ENCODE measurements around the gene POC1A. TPM values are rescaled to one million over a fixed set of nuclear protein-coding genes. Genes with fewer than 3 reads are reported as not detected.

Gene POC1A
- total and polyA plus RNA-seq, 9 of the 15 experiments (the other 6 are each of a cell fraction or from before 2014, with no cell fraction given) = 7.2 to 17.5 (median 12.1) TPM

GRCh38 chr3:52172262-52172757 is 18.1 kb upstream of the POC1A start (continued):
- TF ChIP-seq ZNF184 (CRISPR knock-in tag; IDR thresholded peaks at IDR 0.05) = no peak
- TF ChIP-seq UBTF (IDR thresholded peaks at IDR 0.05; ENCODE audit: borderline replicate concordance in 1 of 2, low read depth in 2 of 2, low read length in 2 of 2) = no peak
- TF ChIP-seq ZBTB9 (CRISPR knock-in tag; IDR thresholded peaks at IDR 0.05) = no peak
- TF ChIP-seq NCOA1 (IDR thresholded peaks at IDR 0.05; ENCODE audit: low read depth) = no peak
- no peak for TF ChIP-seq ZBTB49 (CRISPR knock-in tag; IDR thresholded peaks at IDR 0.05; ENCODE audit: borderline replicate concordance)
- TF ChIP-seq GATAD2A (IDR thresholded peaks at IDR 0.05) = no peak

Data from K562 (cell line).